ENCODE data around the gene LRRC59.

- TF ChIP-seq CTCF (IDR thresholded peaks at IDR 0.05) (no peak), EZH2 (IDR thresholded peaks at IDR 0.05; ENCODE audit: borderline replicate concordance, insufficient read depth, low read depth, low read length, poor library complexity, severe bottlenecking) (no peak)
These were observed 579 bp upstream of the LRRC59 start for GRCh38 chr17:50397919-50398285.

All from B cell (primary cell).